A673 (cell line): Measurements from ENCODE around the gene DIS3L2.

Experiments
- EZH2 ChIP-seq: fragments of 200-600 bp; sonication (generic); IDR thresholded peaks from 2 replicates; pipeline ENCODE4 v1.6.1; 2017; ENCODE audit warnings: borderline replicate concordance, low read depth, mild to moderate bottlenecking, mixed read lengths, antibody characterized with exemption, low read length; ENCODE audit not compliant: poor library complexity, severe bottlenecking
- TF ChIP-seq, protein P1 (sequence below): fragments of 300-800, 200-600 bp; sonication (generic); conservative IDR thresholded peaks from 2 replicates; pipeline ENCODE4 v1.5.1; 2017; ENCODE audit warnings: low read depth, mild to moderate bottlenecking, antibody characterized with exemption, low read length, moderate library complexity, mixed read lengths

DNA sequence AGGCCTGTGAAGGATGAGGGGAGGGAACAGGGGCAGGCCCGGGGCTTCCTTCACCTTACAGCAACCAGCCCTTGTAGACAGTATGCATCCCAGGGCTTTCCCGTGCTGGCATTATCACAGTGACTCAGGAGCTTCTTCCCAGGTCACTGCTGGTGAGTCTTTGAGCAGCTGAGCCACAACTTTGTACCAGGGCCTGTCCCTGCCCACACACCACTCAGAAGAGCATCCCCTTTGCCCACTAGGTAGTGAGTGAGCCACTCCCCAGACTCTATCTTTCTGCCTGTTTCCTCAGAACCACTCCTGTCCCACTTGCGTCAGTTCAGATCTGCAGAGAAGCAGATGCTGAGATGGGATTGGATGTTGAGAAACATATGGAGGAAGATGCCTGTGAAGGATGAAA is 347.5 kb downstream of the DIS3L2 start:
- TF ChIP-seq, protein P1, sequence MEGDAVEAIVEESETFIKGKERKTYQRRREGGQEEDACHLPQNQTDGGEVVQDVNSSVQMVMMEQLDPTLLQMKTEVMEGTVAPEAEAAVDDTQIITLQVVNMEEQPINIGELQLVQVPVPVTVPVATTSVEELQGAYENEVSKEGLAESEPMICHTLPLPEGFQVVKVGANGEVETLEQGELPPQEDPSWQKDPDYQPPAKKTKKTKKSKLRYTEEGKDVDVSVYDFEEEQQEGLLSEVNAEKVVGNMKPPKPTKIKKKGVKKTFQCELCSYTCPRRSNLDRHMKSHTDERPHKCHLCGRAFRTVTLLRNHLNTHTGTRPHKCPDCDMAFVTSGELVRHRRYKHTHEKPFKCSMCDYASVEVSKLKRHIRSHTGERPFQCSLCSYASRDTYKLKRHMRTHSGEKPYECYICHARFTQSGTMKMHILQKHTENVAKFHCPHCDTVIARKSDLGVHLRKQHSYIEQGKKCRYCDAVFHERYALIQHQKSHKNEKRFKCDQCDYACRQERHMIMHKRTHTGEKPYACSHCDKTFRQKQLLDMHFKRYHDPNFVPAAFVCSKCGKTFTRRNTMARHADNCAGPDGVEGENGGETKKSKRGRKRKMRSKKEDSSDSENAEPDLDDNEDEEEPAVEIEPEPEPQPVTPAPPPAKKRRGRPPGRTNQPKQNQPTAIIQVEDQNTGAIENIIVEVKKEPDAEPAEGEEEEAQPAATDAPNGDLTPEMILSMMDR: no peak
- TF ChIP-seq EZH2: no peak
